Mucosa of rectum (tissue), 2 donors: ENCODE data around the gene DLGAP5.

ENCODE experiments used
- H3K27ac ChIP-seq, 2 donors: one replicate each; pipeline ENCODE4 v1.7.0; 2013; ENCODE audit warnings: inconsistent platforms in 2 of 2, low read depth in 2 of 2, low read length in 2 of 2
- H3K27me3 ChIP-seq, 2 donors: one replicate each; pipeline ENCODE4 v1.7.0; 2013; ENCODE audit warnings: low read length in 2 of 2; ENCODE audit not compliant: control insufficient read depth in 2 of 2, insufficient read depth in 2 of 2
- H3K36me3 ChIP-seq, 2 donors: one replicate each; pipeline ENCODE4 v1.7.0; 2013; ENCODE audit warnings: low read length in 2 of 2; ENCODE audit not compliant: control insufficient read depth in 2 of 2, insufficient read depth in 2 of 2
- H3K4me1 ChIP-seq, 2 donors: one replicate each; pipeline ENCODE4 v1.7.0; 2013; ENCODE audit warnings: low read length in 2 of 2, mild to moderate bottlenecking in 1 of 2; ENCODE audit not compliant: control insufficient read depth in 2 of 2, insufficient read depth in 2 of 2
- H3K4me3 ChIP-seq, 2 donors: one replicate each; pipeline ENCODE4 v1.7.0; 2013; ENCODE audit warnings: low read length in 2 of 2
- H3K9ac ChIP-seq, 2 donors: one replicate each; pipeline ENCODE4 v1.7.0; 2013; ENCODE audit warnings: low read length in 2 of 2, low read depth in 1 of 2, mild to moderate bottlenecking in 1 of 2
- H3K9me3 ChIP-seq, 2 donors: one replicate each; pipeline ENCODE4 v1.7.0; 2013; ENCODE audit warnings: low read length in 2 of 2; ENCODE audit not compliant: control insufficient read depth in 2 of 2
- donor health status: healthy.
- donor health status: Normal muscosa, but diverticular disease.

DLGAP5 gene

GRCh38 chr14:55103005-55103640, 88.3 kb downstream of the DLGAP5 start:
- Histone ChIP-seq H3K27ac (peak overlapping the region; percentile 94 to 98), H3K9ac (peak overlapping the region; percentile 65 to 89), H3K27me3 (no peaks in the 10 kb centered on the region), H3K4me1 (peaks cover 44 to 68% of the 10 kb centered on the region in 2 donors), H3K9me3 (peaks cover 0 to 3% of the 10 kb centered on the region in 2 donors), H3K36me3 (no peaks in the 10 kb centered on the region), H3K4me3 (peak overlapping the region; percentile 50 to 54)

GRCh38 chr14:55102141-55102621, 89.2 kb downstream of the DLGAP5 start:
- peak overlapping the region; percentile 13 to 54 for H3K4me3 ChIP-seq
- H3K36me3 ChIP-seq: no peaks in the 10 kb centered on the region
- H3K4me1 ChIP-seq: peaks cover 41 to 66% of the 10 kb centered on the region in 2 donors
- H3K9ac ChIP-seq: peak overlapping the region; percentile 65 to 89
- no peaks in the 10 kb centered on the region for H3K27me3 ChIP-seq
- peak overlapping the region; percentile 94 to 98 for H3K27ac ChIP-seq
- H3K9me3 ChIP-seq: peaks cover 0 to 3% of the 10 kb centered on the region in 2 donors

GRCh38 chr14:55101698-55102097, 89.7 kb downstream of the DLGAP5 start:
- Histone ChIP-seq H3K4me3 (peak overlapping the region in 1 of 2 donors; percentile 13), H3K9me3 (peaks cover 0 to 3% of the 10 kb centered on the region in 2 donors), H3K27ac (peak overlapping the region; percentile 94 to 98), H3K9ac (peak overlapping the region; percentile 34 to 65), H3K36me3 (no peaks in the 10 kb centered on the region), H3K4me1 (peaks cover 42 to 66% of the 10 kb centered on the region in 2 donors), H3K27me3 (no peaks in the 10 kb centered on the region)

- H3K27me3 ChIP-seq: no peaks in the 10 kb centered on the region
- H3K9me3 ChIP-seq: peaks cover 0 to 2% of the 10 kb centered on the region in 2 donors
- H3K4me1 ChIP-seq: peaks cover 42 to 58% of the 10 kb centered on the region in 2 donors
- peak overlapping the region in 1 of 2 donors; percentile 32 for H3K27ac ChIP-seq
- no peak overlapping the region for H3K4me3 ChIP-seq
- no peaks in the 10 kb centered on the region for H3K36me3 ChIP-seq
- no peak overlapping the region for H3K9ac ChIP-seq
Observed at GRCh38 chr14:55099756-55100155, 91.6 kb downstream of the DLGAP5 start.

GRCh38 chr14:55098561-55098898, 92.9 kb downstream of the DLGAP5 start:
- H3K9me3 ChIP-seq: no peaks in the 10 kb centered on the region
- H3K36me3 ChIP-seq: no peaks in the 10 kb centered on the region
- peak overlapping the region; percentile 70 to 77 for H3K27ac ChIP-seq
- H3K4me3 ChIP-seq: no peak overlapping the region
- no peak overlapping the region for H3K9ac ChIP-seq
- no peaks in the 10 kb centered on the region for H3K27me3 ChIP-seq
- peaks cover 30 to 46% of the 10 kb centered on the region in 2 donors for H3K4me1 ChIP-seq
